Osteoblast (primary cell): ENCODE data around the gene SNRNP25. TPM values are rescaled to one million over a fixed set of nuclear protein-coding genes. Genes with fewer than 3 reads are reported as not detected.

Experiments
- DNase-seq: peaks from one replicate; pipeline ENCODE4 v3.0.0; 2011; ENCODE audit warnings: low spot score, mixed read lengths; ENCODE audit not compliant: insufficient read length; ENCODE audit errors: missing footprints
- H2AFZ ChIP-seq: 2 replicates; pipeline ENCODE4 v1.6.0; 2011; ENCODE audit warnings: mild to moderate bottlenecking, low read length
- H3K27ac ChIP-seq: 2 replicates; pipeline ENCODE4 v1.5.1; 2011; ENCODE audit warnings: mild to moderate bottlenecking, low read depth, low read length, moderate library complexity
- H3K27me3 ChIP-seq: 2 replicates; pipeline ENCODE4 v1.6.0; 2012; ENCODE audit warnings: mild to moderate bottlenecking, control low read depth, inconsistent platforms, low read length, moderate library complexity; ENCODE audit not compliant: insufficient read depth
- H3K36me3 ChIP-seq: 2 replicates; pipeline ENCODE4 v1.5.1; 2011; ENCODE audit warnings: mild to moderate bottlenecking, low read length, control low read depth, moderate library complexity; ENCODE audit not compliant: insufficient read depth
- H3K4me1 ChIP-seq: 2 replicates; pipeline ENCODE4 v1.5.1; 2011; ENCODE audit warnings: mild to moderate bottlenecking, low read length, control low read depth, moderate library complexity; ENCODE audit not compliant: insufficient read depth
- H3K4me2 ChIP-seq: 2 replicates; pipeline ENCODE4 v1.6.0; 2011; ENCODE audit warnings: mild to moderate bottlenecking, low read length; ENCODE audit not compliant: insufficient read depth
- H3K4me3 ChIP-seq: fragments of 200-600 bp; sonication (generic); 3 replicates; pipeline ENCODE4 v1.5.1; 2012; ENCODE audit warnings: mild to moderate bottlenecking, low read length, inconsistent platforms; ENCODE audit not compliant: insufficient read depth
- H3K79me2 ChIP-seq: 2 replicates; pipeline ENCODE4 v1.6.0; 2012; ENCODE audit warnings: mild to moderate bottlenecking, low read length, control low read depth, inconsistent platforms; ENCODE audit not compliant: insufficient read depth
- H3K9me3 ChIP-seq: 2 replicates; pipeline ENCODE4 v1.5.1; 2011; ENCODE audit warnings: low read depth, low read length, control low read depth
- H4K20me1 ChIP-seq: 2 replicates; pipeline ENCODE4 v1.6.0; 2012; ENCODE audit warnings: mild to moderate bottlenecking, low read length, control low read depth; ENCODE audit not compliant: insufficient read depth
- total RNA-seq: library from RNA; depleted of rRNA; stranded (reverse); fragments of >200 nt; gene quantifications from 2 replicates; pipeline ENCODE4 v1.2.3, GENCODE V29; 2012
- TF ChIP-seq, protein P1 (sequence below): IDR thresholded peaks from 2 replicates; pipeline ENCODE4 v1.5.1; 2011; ENCODE audit warnings: mild to moderate bottlenecking, low read depth, low read length, moderate library complexity; ENCODE audit errors: extremely low read depth

The SNRNP25 gene
- total RNA-seq, 1 donor = 14.5 TPM

DNA sequence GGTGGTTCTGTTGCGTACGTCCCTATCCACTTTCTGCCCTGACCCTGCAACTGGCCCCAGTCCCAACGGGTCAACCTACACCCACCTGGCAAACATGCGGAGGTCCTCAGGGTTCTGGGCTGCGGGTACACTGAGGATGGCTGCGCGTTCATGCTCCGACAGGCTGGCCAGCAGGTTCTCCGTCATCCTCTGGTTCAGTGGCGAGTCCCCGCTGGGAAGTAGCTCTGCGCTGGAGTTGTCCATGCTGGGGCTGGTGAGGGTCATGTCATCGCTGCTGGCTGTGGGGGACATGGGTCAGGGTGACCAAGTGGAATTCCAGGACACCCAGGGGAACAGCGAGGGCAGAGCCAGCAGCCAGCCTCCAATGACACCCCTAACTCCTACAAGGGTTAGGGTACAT lies 35.0 kb downstream of the SNRNP25 start:
- peaks cover 55% of the 10 kb centered on the region for H3K36me3 ChIP-seq
- H3K4me1 ChIP-seq = peaks cover 22% of the 10 kb centered on the region
- TF ChIP-seq, protein P1, sequence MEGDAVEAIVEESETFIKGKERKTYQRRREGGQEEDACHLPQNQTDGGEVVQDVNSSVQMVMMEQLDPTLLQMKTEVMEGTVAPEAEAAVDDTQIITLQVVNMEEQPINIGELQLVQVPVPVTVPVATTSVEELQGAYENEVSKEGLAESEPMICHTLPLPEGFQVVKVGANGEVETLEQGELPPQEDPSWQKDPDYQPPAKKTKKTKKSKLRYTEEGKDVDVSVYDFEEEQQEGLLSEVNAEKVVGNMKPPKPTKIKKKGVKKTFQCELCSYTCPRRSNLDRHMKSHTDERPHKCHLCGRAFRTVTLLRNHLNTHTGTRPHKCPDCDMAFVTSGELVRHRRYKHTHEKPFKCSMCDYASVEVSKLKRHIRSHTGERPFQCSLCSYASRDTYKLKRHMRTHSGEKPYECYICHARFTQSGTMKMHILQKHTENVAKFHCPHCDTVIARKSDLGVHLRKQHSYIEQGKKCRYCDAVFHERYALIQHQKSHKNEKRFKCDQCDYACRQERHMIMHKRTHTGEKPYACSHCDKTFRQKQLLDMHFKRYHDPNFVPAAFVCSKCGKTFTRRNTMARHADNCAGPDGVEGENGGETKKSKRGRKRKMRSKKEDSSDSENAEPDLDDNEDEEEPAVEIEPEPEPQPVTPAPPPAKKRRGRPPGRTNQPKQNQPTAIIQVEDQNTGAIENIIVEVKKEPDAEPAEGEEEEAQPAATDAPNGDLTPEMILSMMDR = no peak
- no peak overlapping the region for H3K4me2 ChIP-seq
- H3K4me3 ChIP-seq = no peak overlapping the region
- no peak overlapping the region for H2AFZ ChIP-seq
- H3K79me2 ChIP-seq = peaks cover 24% of the 10 kb centered on the region
- H3K27ac ChIP-seq = no peak overlapping the region
- no peaks in the 10 kb centered on the region for H3K27me3 ChIP-seq
- H3K9me3 ChIP-seq = no peaks in the 10 kb centered on the region
- DNase-seq = peak; percentile 36
- peaks cover 39% of the 10 kb centered on the region for H4K20me1 ChIP-seq

DNA sequence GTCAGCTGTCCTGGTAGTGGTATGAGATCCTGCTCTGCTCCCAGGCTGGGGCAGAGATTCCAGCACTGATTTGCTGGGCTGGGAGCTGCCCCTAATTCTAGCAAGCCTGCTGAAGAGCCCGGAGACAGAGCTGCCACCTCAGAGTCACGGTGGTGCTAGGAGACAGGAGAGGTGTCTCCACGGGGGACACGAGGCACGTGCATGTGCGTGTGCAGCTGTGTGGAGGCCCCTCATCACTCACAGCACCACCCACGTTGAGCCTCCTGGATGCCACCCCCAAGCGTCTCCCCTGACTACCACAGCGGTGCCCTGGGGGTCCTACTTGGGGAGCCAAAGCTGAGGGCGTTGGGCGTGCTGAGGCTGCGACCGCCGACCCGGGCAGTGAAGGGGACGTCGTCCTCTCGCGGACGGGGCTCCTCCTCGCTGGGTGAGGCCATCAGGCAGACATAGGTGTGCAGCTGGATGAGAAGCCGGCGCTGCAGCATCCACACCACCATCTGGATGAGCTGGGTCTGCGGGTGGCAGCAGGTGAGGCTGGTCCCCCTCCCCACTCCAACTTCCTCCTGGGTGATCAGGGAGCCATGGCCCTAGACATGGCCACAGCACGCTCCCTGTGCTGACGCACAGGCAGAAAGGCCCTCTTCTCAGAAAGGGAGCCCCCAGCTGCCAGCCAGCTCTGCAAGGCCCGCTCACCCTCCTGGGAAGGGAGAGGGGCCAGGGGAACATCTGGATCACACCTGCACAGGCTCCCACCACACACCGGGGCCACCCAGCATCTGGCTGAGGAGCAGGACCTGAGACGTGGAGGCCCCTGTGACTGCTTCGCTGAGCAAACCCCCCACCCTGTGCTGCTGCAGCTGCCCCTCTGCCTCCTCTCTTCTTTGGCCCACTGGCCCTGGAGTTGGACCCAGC lies 36.0 kb downstream of the SNRNP25 start:
- H3K27me3 ChIP-seq = no peaks in the 10 kb centered on the region
- H4K20me1 ChIP-seq = peaks cover 28% of the 10 kb centered on the region
- TF ChIP-seq, protein P1 = no peak
- no peak overlapping the region for H3K4me2 ChIP-seq
- H3K4me1 ChIP-seq = peaks cover 11% of the 10 kb centered on the region
- no peaks in the 10 kb centered on the region for H3K9me3 ChIP-seq
- H3K4me3 ChIP-seq = no peak overlapping the region
- H2AFZ ChIP-seq = no peak overlapping the region
- H3K27ac ChIP-seq = no peak overlapping the region
- DNase-seq = peak; percentile 68
- peaks cover 24% of the 10 kb centered on the region for H3K79me2 ChIP-seq
- H3K36me3 ChIP-seq = peaks cover 58% of the 10 kb centered on the region

GRCh38 chr16:91484-91883 lies 37.9 kb downstream of the SNRNP25 start:
- TF ChIP-seq, protein P1 = no peak
- Histone ChIP-seq H3K27ac (no peak overlapping the region), H3K27me3 (no peaks in the 10 kb centered on the region), H3K4me3 (no peak overlapping the region), H3K4me2 (no peak overlapping the region), H3K4me1 (no peaks in the 10 kb centered on the region), H3K79me2 (peaks cover 11% of the 10 kb centered on the region), H3K36me3 (peaks cover 46% of the 10 kb centered on the region), H4K20me1 (peaks cover 18% of the 10 kb centered on the region), H3K9me3 (no peaks in the 10 kb centered on the region), H2AFZ (no peak overlapping the region)
- peak; percentile 66 for DNase-seq
